ENCODE measurements around the gene EPHB3.

EPHB3 gene

DNA sequence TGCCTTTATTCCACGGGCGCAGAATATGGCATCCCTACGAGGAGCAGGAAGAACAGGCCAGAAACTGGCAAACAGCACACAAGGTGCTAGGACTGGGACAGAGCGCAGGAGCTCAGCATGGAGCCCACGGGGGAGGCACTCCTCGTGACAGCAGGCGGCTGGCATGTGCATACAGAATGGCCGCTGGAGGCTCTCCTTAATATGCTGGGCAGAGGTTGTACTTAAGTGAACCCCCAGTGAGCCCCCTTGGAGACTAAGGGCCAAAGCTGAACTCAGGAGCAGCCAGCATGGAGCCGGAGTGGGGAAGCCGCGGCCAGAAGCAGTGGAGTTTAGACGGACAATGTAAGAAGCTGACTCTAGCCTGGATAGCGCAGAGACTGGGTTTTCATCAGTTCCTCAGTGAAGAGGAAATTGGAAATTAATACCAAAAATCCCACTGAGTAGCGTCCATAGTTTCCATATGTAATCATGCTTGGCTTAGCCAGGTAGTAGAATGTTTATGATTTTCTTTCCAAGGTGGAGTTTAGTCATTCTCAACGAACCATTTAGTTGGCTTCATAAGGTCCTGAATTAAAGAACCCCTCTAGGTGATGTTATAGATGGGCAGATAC, 69.4 kb downstream of the EPHB3 start:
- no peak for DNase-seq

DNA sequence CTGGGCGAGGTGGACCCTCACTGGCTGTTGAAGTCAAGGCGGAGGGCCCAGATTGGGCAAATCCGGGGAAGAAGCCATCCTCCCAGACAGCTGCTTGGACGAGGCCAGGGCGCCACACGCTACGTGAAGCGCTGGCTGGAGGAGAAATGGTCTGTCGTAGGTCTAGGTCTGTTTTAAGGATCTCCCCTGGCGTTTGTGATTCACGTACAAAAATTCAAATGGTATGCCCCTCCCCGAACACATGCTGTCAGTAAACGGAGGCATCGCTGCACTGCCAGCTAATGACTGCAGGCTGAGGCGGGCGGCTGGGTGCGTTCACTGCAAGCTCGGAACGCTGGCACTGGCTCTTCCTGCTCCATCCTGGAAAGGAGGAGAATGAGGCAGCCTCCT, 69.9 kb downstream of the EPHB3 start:
- no peak for DNase-seq

Data from stimulated activated CD4-positive, alpha-beta T cell treated with anti-CD3 and anti-CD28 coated beads, Interleukin-4, amount 100 ng/mL, for 24 hours (primary cell).